Keratinocyte (primary cell): ENCODE data around the gene RTN4IP1. TPM values are rescaled to one million over a fixed set of nuclear protein-coding genes. Genes with fewer than 3 reads are reported as not detected.

Experiments used
- DNase-seq: peaks from one replicate; pipeline ENCODE4 v3.0.0-alpha.2; 2011; ENCODE audit warnings: low read depth, missing footprints, low spot score
- FAIRE-seq: peaks from 2 replicates; lab custom pipeline; 2011; peaks lifted over from hg19 to GRCh38; lab: Jason Lieb, UNC
- H2AFZ ChIP-seq: 2 replicates; pipeline ENCODE4 v1.6.0; 2012; ENCODE audit warnings: low read length, control low read depth, inconsistent platforms; ENCODE audit not compliant: control insufficient read depth
- H3K27ac ChIP-seq: 2 replicates; pipeline ENCODE4 v1.5.1; 2011; ENCODE audit warnings: low read length; ENCODE audit not compliant: control insufficient read depth, insufficient read depth
- H3K27me3 ChIP-seq: 3 replicates; pipeline ENCODE4 v1.6.0; 2011; ENCODE audit warnings: low read length; ENCODE audit not compliant: control insufficient read depth, insufficient read depth; ENCODE audit errors: extremely low read depth
- H3K36me3 ChIP-seq, 2 experiments: 2 replicates in 1 of 2; 3 replicates in 1 of 2; pipeline ENCODE4 v1.5.1; 2011; ENCODE audit warnings: low read length in 2 of 2, mild to moderate bottlenecking in 1 of 2; ENCODE audit not compliant: control insufficient read depth in 2 of 2, insufficient read depth in 2 of 2; ENCODE audit errors: extremely low read depth in 1 of 2
- H3K4me1 ChIP-seq: 3 replicates; pipeline ENCODE4 v1.5.1; 2011; ENCODE audit warnings: low read length; ENCODE audit not compliant: control insufficient read depth, insufficient read depth; ENCODE audit errors: extremely low read depth
- H3K4me2 ChIP-seq: 3 replicates; pipeline ENCODE4 v1.6.0; 2011; ENCODE audit warnings: low read depth, low read length; ENCODE audit not compliant: control insufficient read depth, insufficient read depth; ENCODE audit errors: extremely low read depth
- H3K4me3 ChIP-seq, 3 experiments: fragments of 200-600 bp in 1 of 3; sonication (generic) in 1 of 3; 2 replicates in 2 of 3; 3 replicates in 1 of 3; pipeline ENCODE4 v1.5.1; 2011 to 2016; ENCODE audit warnings: low read length in 3 of 3, mild to moderate bottlenecking in 3 of 3, control low read depth in 2 of 3, inconsistent platforms in 1 of 3, low read depth in 1 of 3, mixed read lengths in 1 of 3, mixed run types in 1 of 3, moderate library complexity in 1 of 3; ENCODE audit not compliant: control insufficient read depth in 2 of 3, insufficient read depth in 2 of 3; ENCODE audit errors: extremely low read depth in 1 of 3
- H3K79me2 ChIP-seq: 2 replicates; pipeline ENCODE4 v1.6.0; 2012; ENCODE audit warnings: low read length; ENCODE audit not compliant: control insufficient read depth, insufficient read depth
- H3K9ac ChIP-seq: 3 replicates; pipeline ENCODE4 v1.6.0; 2011; ENCODE audit warnings: low read length; ENCODE audit not compliant: control insufficient read depth, insufficient read depth; ENCODE audit errors: extremely low read depth
- H3K9me1 ChIP-seq: 3 replicates; pipeline ENCODE4 v1.6.0; 2011; ENCODE audit warnings: low read length; ENCODE audit not compliant: control insufficient read depth, insufficient read depth; ENCODE audit errors: extremely low read depth
- H3K9me3 ChIP-seq: 2 replicates; pipeline ENCODE4 v1.5.1; 2012; ENCODE audit warnings: low read depth, low read length; ENCODE audit not compliant: control insufficient read depth
- H4K20me1 ChIP-seq: 3 replicates; pipeline ENCODE4 v1.6.0; 2011; ENCODE audit warnings: low read length; ENCODE audit not compliant: control insufficient read depth, insufficient read depth; ENCODE audit errors: extremely low read depth
- CTCF ChIP-seq, 3 experiments: IDR thresholded peaks in 1 of 3; conservative IDR thresholded peaks in 1 of 3; optimal IDR thresholded peaks in 1 of 3; 2 replicates in 2 of 3; 3 replicates in 1 of 3; pipeline versions ENCODE3 to v1.5.1; 2011; ENCODE audit warnings: low read length in 3 of 3, mild to moderate bottlenecking in 3 of 3, moderate library complexity in 2 of 3, control low read depth in 1 of 3, inconsistent platforms in 1 of 3; ENCODE audit not compliant: insufficient read depth in 2 of 3; ENCODE audit errors: extremely low read depth in 1 of 3
- EZH2 ChIP-seq: IDR thresholded peaks from one replicate; pipeline ENCODE4 v1.6.1; 2012; ENCODE audit warnings: inconsistent platforms, mild to moderate bottlenecking, low read length, moderate library complexity
- dilution Hi-C: fragments of 300-500 bp; cut with MboI; formaldehyde crosslinking; loops from one replicate; pipeline ENCODE4 v1.7.0; 2020; ENCODE audit warnings: low sequenced_read_pairs; ENCODE audit not compliant: extremely low pct_ligation_motif_present
- polyA plus RNA-seq, 5 experiments: library from polyadenylated mRNA; depleted of rRNA in 3 of 5; stranded (reverse) in 3 of 5; stranded (forward) in 1 of 5; unstranded in 1 of 5; fragments of >200 nt; gene quantifications; 1 replicate in 1 of 5; 2 replicates in 3 of 5; 3 replicates in 1 of 5; pipeline versions ENCODE4 v1.2.1 to v1.2.3, GENCODE V29; 2011 to 2012; ENCODE audit warnings: missing spikeins in 2 of 5, low read depth in 1 of 5, low replicate concordance in 1 of 5

The RTN4IP1 gene
- polyA plus RNA-seq, 1 donor (not counting 4 experiments of a cell fraction or from before 2014, with no cell fraction given), result 8.0 TPM

- Histone ChIP-seq H3K9me3 (no peaks in the 10 kb centered on the region), H3K27me3 (no peaks in the 10 kb centered on the region), H3K4me3 (peak overlapping the region in 2 of 3 experiments; percentile 3 to 15), H3K9ac (peak overlapping the region; percentile 57), H3K4me2 (peak overlapping the region; percentile 58), H4K20me1 (no peaks in the 10 kb centered on the region), H3K4me1 (peaks cover 33% of the 10 kb centered on the region), H2AFZ (no peak overlapping the region), H3K36me3 (peaks cover 19 to 42% of the 10 kb centered on the region in 2 experiments), H3K27ac (peak overlapping the region; percentile 94), H3K9me1 (no peaks in the 10 kb centered on the region), H3K79me2 (peaks cover 16% of the 10 kb centered on the region)
- dilution Hi-C loops, result no loop called here
- DNase-seq (no peak), FAIRE-seq (peak; percentile 64)
- TF ChIP-seq CTCF (optimal IDR thresholded peaks at IDR 0.05 in 1 of 3, IDR thresholded peaks at IDR 0.05 in 1 of 3, conservative IDR thresholded peaks at IDR 0.05 in 1 of 3; ENCODE audit: extremely low read depth in 1 of 3, insufficient read depth in 2 of 3, low read length in 3 of 3) (no peak), EZH2 (no peak)
Observed at GRCh38 chr6:106546261-106546690, 83.0 kb downstream of the RTN4IP1 start.

DNA sequence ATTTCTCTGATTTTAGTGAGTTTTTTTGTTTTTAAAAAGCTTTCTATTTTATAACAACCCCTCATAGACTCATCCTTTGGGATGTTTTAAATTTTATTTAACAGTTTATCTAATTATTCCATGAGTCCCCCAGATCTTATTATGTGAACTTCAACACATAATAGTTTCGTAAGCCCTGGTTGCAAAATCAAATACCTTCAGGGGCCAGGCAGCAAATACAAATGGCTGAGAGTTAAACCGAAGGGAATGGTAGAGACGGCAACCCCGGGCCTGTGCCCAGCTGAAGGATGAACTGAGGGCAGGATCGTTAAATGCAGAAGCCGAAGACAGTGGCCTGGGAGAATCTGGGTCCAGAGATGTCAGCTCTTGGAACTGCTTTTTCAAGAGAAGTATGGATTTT is 88.4 kb downstream of the RTN4IP1 start:
- dilution Hi-C loops, result no loop called here
- Histone ChIP-seq H3K9me1 (no peaks in the 10 kb centered on the region), H2AFZ (no peak overlapping the region), H3K36me3 (peaks cover 16 to 53% of the 10 kb centered on the region in 2 experiments), H3K9ac (no peak overlapping the region), H3K27me3 (no peaks in the 10 kb centered on the region), H3K27ac (no peak overlapping the region), H4K20me1 (no peaks in the 10 kb centered on the region), H3K4me2 (no peak overlapping the region), H3K79me2 (peaks cover 15% of the 10 kb centered on the region), H3K4me3 (no peak overlapping the region), H3K4me1 (peaks cover 14% of the 10 kb centered on the region), H3K9me3 (no peaks in the 10 kb centered on the region)
- FAIRE-seq, result no peak
- TF ChIP-seq EZH2 (no peak), CTCF (optimal IDR thresholded peaks at IDR 0.05 in 1 of 3, IDR thresholded peaks at IDR 0.05 in 1 of 3, conservative IDR thresholded peaks at IDR 0.05 in 1 of 3; ENCODE audit: extremely low read depth in 1 of 3, insufficient read depth in 2 of 3, low read length in 3 of 3) (no peak)
- no peak for DNase-seq
